HepG2 (cell line): Measurements from ENCODE around the gene KLF6. TPM values are rescaled to one million over a fixed set of nuclear protein-coding genes. Genes with fewer than 3 reads are reported as not detected.

Experiments used
- AHR ChIP-seq: IDR thresholded peaks from 2 replicates; pipeline ENCODE4 v1.6.1; 2018; ENCODE audit warnings: missing genetic modification reagents, missing compliant biosample characterization
- ATF4 ChIP-seq, 2 experiments: fragments of 450-650 bp in 1 of 2; sonication (generic) in 1 of 2; formaldehyde crosslinking; IDR thresholded peaks; 2 replicates each; pipeline versions ENCODE4 v1.5.0 to v1.8.0; 2020 to 2022; ENCODE audit warnings: mild to moderate bottlenecking in 1 of 2, missing genetic modification reagents in 1 of 2
- CBX2 ChIP-seq, 2 experiments: fragments of 200-600 bp in 1 of 2; sonication (generic); formaldehyde crosslinking in 1 of 2; IDR thresholded peaks; 2 replicates each; pipeline versions ENCODE4 v1.7.0 to v1.8.1; 2018 to 2022; ENCODE audit warnings: low read depth in 2 of 2, low read length in 1 of 2, mild to moderate bottlenecking in 1 of 2, missing genetic modification reagents in 1 of 2
- CBX5 ChIP-seq: sonication (generic); formaldehyde crosslinking; IDR thresholded peaks from 2 replicates; pipeline ENCODE4 v1.4.0; 2020; ENCODE audit warnings: missing genetic modification reagents, borderline replicate concordance
- CC2D1A ChIP-seq: sonication (generic); formaldehyde crosslinking; IDR thresholded peaks from 2 replicates; pipeline ENCODE4 v1.8.1; 2023; ENCODE audit warnings: mild to moderate bottlenecking, missing genetic modification reagents
- CHD4 ChIP-seq: fragments of 200-600 bp; sonication (generic); IDR thresholded peaks from 2 replicates; pipeline ENCODE4 v1.7.0; 2017; ENCODE audit warnings: mild to moderate bottlenecking, low read length, borderline replicate concordance
- MIER2 ChIP-seq: IDR thresholded peaks from 2 replicates; pipeline ENCODE4 v1.6.1; 2016; ENCODE audit warnings: missing biosample characterization, missing genetic modification reagents
- MTA1 ChIP-seq: sonication (generic); formaldehyde crosslinking; IDR thresholded peaks from 2 replicates; pipeline ENCODE4 v1.4.0; 2020; ENCODE audit warnings: missing genetic modification reagents, mild to moderate bottlenecking, borderline replicate concordance
- MTA3 ChIP-seq: sonication (generic); formaldehyde crosslinking; IDR thresholded peaks from 2 replicates; pipeline ENCODE4 v1.4.0; 2020; ENCODE audit warnings: missing genetic modification reagents
- NPAS2 ChIP-seq: sonication (generic); formaldehyde crosslinking; IDR thresholded peaks from 2 replicates; pipeline ENCODE4 v1.8.0; 2022; ENCODE audit warnings: mild to moderate bottlenecking, missing genetic modification reagents, borderline replicate concordance
- RARG ChIP-seq: sonication (generic); formaldehyde crosslinking; IDR thresholded peaks from 2 replicates; pipeline ENCODE4 v1.4.0; 2020; ENCODE audit warnings: low read depth, mild to moderate bottlenecking, missing genetic modification reagents
- RNF219 ChIP-seq: sonication (generic); formaldehyde crosslinking; IDR thresholded peaks from 2 replicates; pipeline ENCODE4 v1.5.0; 2020; ENCODE audit warnings: mild to moderate bottlenecking, missing genetic modification reagents
- TRIM24 ChIP-seq: sonication (generic); formaldehyde crosslinking; IDR thresholded peaks from 2 replicates; pipeline ENCODE4 v1.8.0; 2022; ENCODE audit warnings: mild to moderate bottlenecking, missing genetic modification reagents
- U2AF2 ChIP-seq: fragments of 200-400 bp; formaldehyde crosslinking; IDR thresholded peaks from 2 replicates; pipeline ENCODE4 v1.6.1; 2017; ENCODE audit warnings: low read depth, mild to moderate bottlenecking, low read length
- YEATS2 ChIP-seq: sonication (generic); formaldehyde crosslinking; IDR thresholded peaks from 2 replicates; pipeline ENCODE4 v1.4.0; 2020; ENCODE audit warnings: missing genetic modification reagents, borderline replicate concordance
- ZBTB7A ChIP-seq: sonication (generic); formaldehyde crosslinking; IDR thresholded peaks from 2 replicates; pipeline ENCODE4 v1.8.0; 2022; ENCODE audit warnings: mild to moderate bottlenecking, missing genetic modification reagents
- ZNF235 ChIP-seq: sonication (generic); formaldehyde crosslinking; IDR thresholded peaks from 2 replicates; pipeline ENCODE4 v1.8.1; 2023; ENCODE audit warnings: mild to moderate bottlenecking, missing genetic modification reagents, borderline replicate concordance
- ZNF253 ChIP-seq: sonication (generic); formaldehyde crosslinking; IDR thresholded peaks from 2 replicates; pipeline ENCODE4 v1.8.0; 2022; ENCODE audit warnings: mild to moderate bottlenecking, missing genetic modification reagents, borderline replicate concordance
- ZNF350 ChIP-seq: sonication (generic); formaldehyde crosslinking; IDR thresholded peaks from 2 replicates; pipeline ENCODE4 v1.4.0; 2020; ENCODE audit warnings: mild to moderate bottlenecking, low read depth, missing genetic modification reagents, borderline replicate concordance
- ZNF460 ChIP-seq: sonication (generic); formaldehyde crosslinking; IDR thresholded peaks from 2 replicates; pipeline ENCODE4 v1.5.1; 2020; ENCODE audit warnings: missing genetic modification reagents, mild to moderate bottlenecking, borderline replicate concordance
- ZNF512B ChIP-seq: sonication (generic); formaldehyde crosslinking; IDR thresholded peaks from 2 replicates; pipeline ENCODE4 v1.5.1; 2020; ENCODE audit warnings: missing genetic modification reagents, mild to moderate bottlenecking, borderline replicate concordance
- ZNF749 ChIP-seq: sonication (generic); formaldehyde crosslinking; IDR thresholded peaks from 2 replicates; pipeline ENCODE4 v1.8.0; 2022; ENCODE audit warnings: mild to moderate bottlenecking, missing genetic modification reagents, moderate library complexity, borderline replicate concordance
- polyA plus RNA-seq, 8 experiments: library from polyadenylated mRNA; depleted of rRNA in 3 of 8; stranded (reverse) in 7 of 8; unstranded in 1 of 8; fragments of >200 nt; fragmentation: Illumina TruSeq in 4 of 8; extraction: Trizol in 4 of 8; gene quantifications; 2 replicates each; pipeline versions ENCODE4 v1.2.1 to v1.2.3, GENCODE V29; 2011 to 2016; ENCODE audit warnings: low read depth in 4 of 8, missing spikeins in 1 of 8, mixed read lengths in 1 of 8; ENCODE audit not compliant: insufficient read depth in 1 of 8
- total RNA-seq, 5 experiments: library from RNA; depleted of rRNA; stranded (reverse); fragments of >200 nt; fragmentation: Illumina TruSeq; extraction: Trizol; gene quantifications; 2 replicates each; pipeline ENCODE4 v1.2.3, GENCODE V29; 2016; ENCODE audit warnings: low read depth in 1 of 5

Gene KLF6
- total and polyA plus RNA-seq, 2 of the 13 experiments (the other 11 are each of a cell fraction or from before 2014, with no cell fraction given) = 27.0 to 71.9 TPM

- TF ChIP-seq RNF219 (CRISPR knock-in tag) (no peak), MTA3 (no peak), TRIM24 (no peak), ZNF253 (CRISPR knock-in tag) (no peak), ATF4 (CRISPR knock-in tag; IDR thresholded peaks at IDR 0.05) (peak in 1 of 2 experiments; percentile 79; a peak in 2 of 4 replicates), U2AF2 (no peak), RARG (no peak), ZBTB7A (peak; percentile 68; the same call in 1 of the 2 replicates), ZNF235 (no peak), ZNF460 (no peak), ZNF749 (CRISPR knock-in tag) (no peak), YEATS2 (peak; percentile 47; the same call in 1 of the 2 replicates), ZNF350 (CRISPR knock-in tag) (peak; percentile 82), CBX5 (peak; percentile 80; the same call in 1 of the 2 replicates), CC2D1A (CRISPR knock-in tag) (no peak), CBX2 (IDR thresholded peaks at IDR 0.05; ENCODE audit: low read depth, low read length) (no peak), CBX2 (CRISPR knock-in tag; IDR thresholded peaks at IDR 0.05; ENCODE audit: low read depth) (peak; percentile 91; the same call in 1 of the 2 replicates), AHR (CRISPR knock-in tag) (peak; percentile 87), MTA1 (CRISPR knock-in tag) (peak; percentile 94; the same call in 1 of the 2 replicates), ZNF512B (CRISPR knock-in tag) (no peak), MIER2 (CRISPR knock-in tag) (0 out of 2 replicates have a peak, but pooled peaks have one; percentile 49), CHD4 (peak; percentile 56; the same call in 1 of the 2 replicates), NPAS2 (CRISPR knock-in tag) (no peak)
Observed at GRCh38 chr10:3786295-3787015, 1.4 kb upstream of the KLF6 start (continued).
